Measurements from ENCODE around the gene PAN2.
"Not testable (repeated sequence)": the region's sequence is repeated elsewhere in the genome, so short reads cannot be mapped to it uniquely, and the experiment has no call there.

Gene PAN2

GRCh38 chr12:56342290-56342689 is 8.5 kb upstream of the PAN2 start:
- not testable (repeated sequence) for DNase-seq

- DNase-seq = no peak
These were observed 7.8 kb upstream of the PAN2 start for GRCh38 chr12:56341616-56342015.

GRCh38 chr12:56339158-56339422 is 5.3 kb upstream of the PAN2 start:
- DNase-seq = no peak

GRCh38 chr12:56338308-56339157 is 4.7 kb upstream of the PAN2 start, which contains the start of gene IL23A:
Gene IL23A (plus strand): TSS chr12:56338884. CDS start chr12:56339045, 161 bp downstream.
- DNase-seq = no peak

- no peak for DNase-seq
These were observed 4.0 kb upstream of the PAN2 start for GRCh38 chr12:56337753-56338251.

- DNase-seq = peak in 4 of 58 donors; percentile 6 to 20 (median 10)
These were observed 2.8 kb upstream of the PAN2 start for GRCh38 chr12:56336361-56337167.

- not testable (repeated sequence) for DNase-seq
These were observed 1.7 kb upstream of the PAN2 start for GRCh38 chr12:56335527-56335926.

- DNase-seq = no peak
These were observed 642 bp upstream of the PAN2 start for GRCh38 chr12:56334490-56334793.

GRCh38 chr12:56333197-56333678 is 562 bp downstream of the PAN2 start:
- peak in 5 of 58 donors; percentile 31 to 56 (median 34) for DNase-seq

- DNase-seq = no peak
These were observed 1.1 kb downstream of the PAN2 start for GRCh38 chr12:56332512-56333196.

- DNase-seq = no peak
These were observed 2.8 kb downstream of the PAN2 start for GRCh38 chr12:56330936-56331490.

- peak in 1 of 58 donors; percentile 27 for DNase-seq
These were observed 7.3 kb downstream of the PAN2 start for GRCh38 chr12:56326533-56326932.

- no peak for DNase-seq
These were observed 7.7 kb downstream of the PAN2 start for GRCh38 chr12:56326126-56326525.

- no peak for DNase-seq
These were observed 9.6 kb downstream of the PAN2 start for GRCh38 chr12:56324206-56324605.

- not testable (repeated sequence) for DNase-seq
These were observed 12.2 kb downstream of the PAN2 start for GRCh38 chr12:56321610-56322009.

- no peak for DNase-seq
These were observed 12.8 kb downstream of the PAN2 start for GRCh38 chr12:56321027-56321426.

- no peak for DNase-seq
These were observed 16.1 kb downstream of the PAN2 start for GRCh38 chr12:56317675-56318074.

GRCh38 chr12:56315622-56316473 is 18.0 kb downstream of the PAN2 start, which contains the start of gene CNPY2:
Gene CNPY2 (minus strand): TSS chr12:56315988. CDS start chr12:56315217, 771 bp downstream.
- peak; percentile 60 to 98 (median 93) for DNase-seq

- peak in 41 of 58 donors; percentile 7 to 74 (median 46) for DNase-seq
These were observed 18.6 kb downstream of the PAN2 start for GRCh38 chr12:56315249-56315621.

GRCh38 chr12:56311003-56311402 is 22.8 kb downstream of the PAN2 start:
- DNase-seq = no peak

Data from anterior cingulate cortex (tissue), 58 donors.